GM13977 (cell line): Measurements from ENCODE around the gene DHX29.
"Not testable (repeated sequence)": the region's sequence is repeated elsewhere in the genome, so short reads cannot be mapped to it uniquely, and the experiment has no call there.

Experiments used
- DNase-seq: peaks from one replicate; pipeline ENCODE4 v3.0.0; 2012; ENCODE audit warnings: low spot score
- CTCF ChIP-seq: IDR thresholded peaks from 2 replicates; pipeline ENCODE4 v1.5.1; 2012; ENCODE audit warnings: mild to moderate bottlenecking, control low read depth; ENCODE audit not compliant: insufficient read depth; ENCODE audit errors: extremely low read depth, missing control alignments
- in situ Hi-C: fragments of 300-500 bp; cut with MboI; formaldehyde crosslinking; loops from one replicate; pipeline ENCODE4 v1.12.0; 2022; ENCODE audit warnings: low sequenced_read_pairs, low pct_unique_long_range_greater_than_20kb, mixed read lengths, inconsistent platforms; ENCODE audit not compliant: unreplicated experiment

DHX29 gene

DNA sequence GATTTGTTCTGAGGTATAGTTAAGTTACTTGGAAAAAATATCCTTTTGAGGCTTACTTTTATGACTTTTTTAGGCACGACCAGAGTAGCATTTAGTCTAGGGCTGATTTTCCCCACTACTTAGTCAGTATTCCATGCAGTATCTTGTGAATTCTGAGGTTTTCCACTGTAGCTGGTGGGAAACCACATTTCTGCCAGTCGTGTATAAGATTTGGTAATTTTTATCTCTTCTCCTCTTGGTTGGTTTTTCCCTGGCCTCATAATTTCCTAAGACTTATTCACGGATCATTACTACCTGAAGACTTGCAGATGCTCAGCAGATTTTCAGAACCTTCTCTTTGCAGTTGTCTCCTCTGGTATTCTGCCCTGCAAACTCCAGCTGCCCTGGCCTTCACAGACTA, 23.8 kb upstream of the DHX29 start:
- TF ChIP-seq CTCF = no peak
- DNase-seq = no peak
- in situ Hi-C loops = no loop called here

- TF ChIP-seq CTCF = no peak
- in situ Hi-C loops = no loop called here
- DNase-seq = no peak
Measured at GRCh38 chr5:55327281-55327680, 19.8 kb upstream of the DHX29 start.

DNA sequence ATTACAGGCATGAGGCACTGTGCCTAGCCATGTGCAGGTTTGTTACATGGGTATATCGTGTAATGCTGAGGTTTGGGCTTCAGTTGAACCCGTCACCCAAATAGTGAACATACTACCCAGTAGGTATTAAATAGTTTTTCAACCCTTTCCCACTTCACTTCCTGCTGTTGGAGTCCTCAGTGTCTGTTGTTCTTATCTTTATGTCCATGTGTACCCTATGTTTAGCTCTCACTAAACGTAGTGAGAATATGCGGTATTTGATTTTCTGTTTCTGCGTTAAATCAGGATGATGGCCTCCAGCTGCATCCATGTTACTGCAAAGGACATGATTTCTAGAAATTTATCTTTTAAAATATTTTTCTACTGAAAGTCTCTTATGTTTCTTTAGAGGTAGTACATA, 18.1 kb upstream of the DHX29 start:
- DNase-seq = no peak
- no peak for TF ChIP-seq CTCF
- in situ Hi-C loops = no loop called here

DNA sequence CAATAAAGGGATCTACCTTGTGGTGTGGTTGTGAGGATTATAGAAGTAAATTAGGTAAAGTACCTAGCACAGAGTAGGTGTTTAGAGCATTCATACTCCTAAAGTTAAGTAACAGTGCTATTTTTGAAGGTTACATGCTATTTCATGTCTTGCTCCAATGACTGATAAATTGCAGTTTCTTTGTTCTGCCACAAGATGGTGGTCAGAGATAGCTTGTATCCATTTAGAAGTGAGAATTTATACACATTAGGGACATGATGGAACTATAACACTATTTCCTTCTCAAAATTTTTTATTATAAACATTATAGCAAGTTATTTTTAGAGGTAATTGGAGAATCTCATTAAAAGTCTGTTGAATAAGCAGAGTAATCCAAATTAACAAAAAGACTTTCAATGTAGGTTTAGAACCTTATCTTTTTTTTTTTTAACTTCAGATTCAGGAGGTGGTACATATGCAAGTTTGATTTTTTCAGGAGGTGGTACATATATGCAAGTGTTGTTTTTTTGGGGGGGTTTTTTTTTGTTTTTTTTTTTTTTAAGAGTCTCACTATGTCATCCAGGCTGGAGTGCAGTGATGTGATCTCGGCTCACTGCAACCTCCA, 17.4 kb upstream of the DHX29 start:
- no peak for DNase-seq
- TF ChIP-seq CTCF = peak; percentile 71
- in situ Hi-C loops = no loop called here

DNA sequence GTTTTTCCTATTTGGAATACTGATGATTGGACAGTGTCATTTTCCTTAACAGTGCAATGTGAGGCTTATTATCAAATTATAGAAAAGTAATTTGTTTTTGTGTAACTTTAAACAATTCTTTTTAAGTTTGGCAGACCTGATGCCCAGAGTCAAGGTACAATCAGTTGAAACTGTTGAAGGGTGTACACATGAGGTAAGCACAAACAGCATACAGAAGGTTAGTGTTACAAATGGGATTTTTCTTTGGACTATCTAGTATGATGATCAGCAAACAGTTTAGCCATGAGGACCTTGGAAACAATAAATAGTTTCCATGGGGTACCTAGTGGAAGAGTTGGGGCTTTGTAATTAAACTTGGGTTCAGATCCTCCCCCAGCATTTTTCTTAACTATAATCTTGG, 16.5 kb upstream of the DHX29 start:
- DNase-seq = no peak
- no peak for TF ChIP-seq CTCF
- in situ Hi-C loops = no loop called here

GRCh38 chr5:55320571-55320970, 13.1 kb upstream of the DHX29 start:
- in situ Hi-C loops = no loop called here
- no peak for TF ChIP-seq CTCF
- no peak for DNase-seq

GRCh38 chr5:55319491-55319890, 12.0 kb upstream of the DHX29 start:
- DNase-seq = no peak
- in situ Hi-C loops = no loop called here
- no peak for TF ChIP-seq CTCF

GRCh38 chr5:55318237-55318636, 10.7 kb upstream of the DHX29 start:
- in situ Hi-C loops, DNase-seq: not testable (repeated sequence)
